Stomach (tissue), 4 donors: ENCODE results near the gene DHFR.

Experiments used
- CTCF ChIP-seq, 7 experiments: fragments of 450-650 bp in 4 of 7; fragments of 200-600 bp in 3 of 7; sonication (generic) in 3 of 7; IDR thresholded peaks; one replicate each; pipeline ENCODE4 v1.5.1; 2016 to 2019; ENCODE audit warnings: antibody characterized with exemption in 7 of 7, control low read depth in 2 of 7, mild to moderate bottlenecking in 1 of 7
- EP300 ChIP-seq: sonication (generic); formaldehyde crosslinking; IDR thresholded peaks from one replicate; pipeline ENCODE4 v1.6.1; 2017; ENCODE audit warnings: antibody characterized with exemption
- POLR2A ChIP-seq, 4 donors: fragments of 450-650 bp; IDR thresholded peaks; one replicate each; pipeline ENCODE4 v1.6.1; 2016; ENCODE audit warnings: antibody characterized with exemption in 4 of 4, control low read depth in 2 of 4, mild to moderate bottlenecking in 1 of 4, moderate library complexity in 1 of 4
- POLR2AphosphoS5 ChIP-seq, 3 donors: sonication (generic); formaldehyde crosslinking; IDR thresholded peaks; one replicate each; pipeline ENCODE4 v1.6.1; 2016; ENCODE audit warnings: antibody characterized with exemption in 3 of 3

GRCh38 chr5:80665057-80665456 lies 10.3 kb upstream of the DHFR start:
- no peak for TF ChIP-seq POLR2A (IDR thresholded peaks at IDR 0.05)
- TF ChIP-seq CTCF (IDR thresholded peaks at IDR 0.05): no peak
- no peak for TF ChIP-seq EP300
- no peak for TF ChIP-seq POLR2AphosphoS5 (IDR thresholded peaks at IDR 0.05)
